Naive thymus-derived CD8-positive, alpha-beta T cell (primary cell): ENCODE results near the gene PGLYRP4. TPM values are rescaled to one million over a fixed set of nuclear protein-coding genes. Genes with fewer than 3 reads are reported as not detected.
"Not testable (repeated sequence)": the region's sequence is repeated elsewhere in the genome, so short reads cannot be mapped to it uniquely, and the experiment has no call there.

Experiments used
- ATAC-seq, 2 donors: fragments of 150-1000 bp; cut with Tn5 transposase in 1 of 2; sonication (Bioruptor Pico), chemical (Tn5 transposase) in 1 of 2; 1 replicate in 1 of 2; 2 replicates in 1 of 2; pipeline ENCODE4 v1.10.0; 2021; ENCODE audit warnings: mild to moderate bottlenecking in 2 of 2, moderate library complexity in 2 of 2
- POLR2A ChIA-PET: fragments of 350-600 bp; sonication (Branson Sonifier 250); formaldehyde crosslinking; loops from one replicate; lab custom pipeline; 2021; ENCODE audit warnings: antibody characterized with exemption; lab: Charles Lee
- DNase-seq, 10 donors: peaks; one replicate each; pipeline versions ENCODE4 v3.0.0 to v3.0.0-alpha.2; 2020 to 2022
- H3K27ac Mint-ChIP-seq, 10 donors: one replicate each; pipeline ENCODE4 v1.8.0; 2020 to 2022; ENCODE audit warnings: mild to moderate bottlenecking in 10 of 10, mixed read lengths in 10 of 10, moderate library complexity in 4 of 10, inconsistent platforms in 1 of 10
- H3K27me3 Mint-ChIP-seq, 5 donors: one replicate each; pipeline ENCODE4 v1.8.0; 2021 to 2022; ENCODE audit warnings: mixed read lengths in 5 of 5
- H3K36me3 Mint-ChIP-seq, 3 donors: one replicate each; pipeline ENCODE4 v1.8.0; 2020 to 2022; ENCODE audit warnings: mixed read lengths in 3 of 3, mild to moderate bottlenecking in 2 of 3, inconsistent platforms in 1 of 3
- H3K4me1 Mint-ChIP-seq, 4 donors: one replicate each; pipeline ENCODE4 v1.8.0; 2021 to 2022; ENCODE audit warnings: mixed read lengths in 4 of 4
- H3K4me3 Mint-ChIP-seq, 10 donors: one replicate each; pipeline ENCODE4 v1.8.0; 2020 to 2022; ENCODE audit warnings: mild to moderate bottlenecking in 10 of 10, mixed read lengths in 10 of 10, moderate library complexity in 6 of 10, inconsistent platforms in 1 of 10
- H3K9me3 Mint-ChIP-seq, 9 donors: one replicate each; pipeline ENCODE4 v1.8.0; 2020 to 2022; ENCODE audit warnings: mixed read lengths in 9 of 9, mild to moderate bottlenecking in 3 of 9, inconsistent platforms in 1 of 9, moderate library complexity in 1 of 9
- polyA plus RNA-seq, 3 donors: library from polyadenylated mRNA; unstranded; fragments of 300-500 nt; fragmentation: Illumina TruSeq; gene quantifications; one replicate each; pipeline ENCODE4 v1.2.3, GENCODE V29; 2021
- total RNA-seq, 8 experiments: library from RNA in 2 of 8; stranded (reverse) in 2 of 8; gene quantifications; one replicate each; pipeline ENCODE4 v1.2.3 and lab custom pipeline; 2021 to 2026

Gene PGLYRP4
- total and polyA plus RNA-seq, 5 experiments from 2014 or later: not detected

- H3K27me3 Mint-ChIP-seq: peaks cover 0 to 30% (median 22%) of the 10 kb centered on the region in 5 donors
These were observed 1.0 kb upstream of the PGLYRP4 start for GRCh38 chr1:153349363-153350320.

GRCh38 chr1:153347856-153348255 lies 785 bp downstream of the PGLYRP4 start:
- no peak for ATAC-seq
- H3K36me3 Mint-ChIP-seq: no peaks in the 10 kb centered on the region
- DNase-seq: no peak
- H3K4me3 Mint-ChIP-seq: no peak overlapping the region
- peaks cover 0 to 38% (median 33%) of the 10 kb centered on the region in 5 donors for H3K27me3 Mint-ChIP-seq
- no peaks in the 10 kb centered on the region for H3K9me3 Mint-ChIP-seq
- peaks cover 26 to 39% (median 33%) of the 10 kb centered on the region in 4 donors for H3K4me1 Mint-ChIP-seq
- POLR2A ChIA-PET: no interaction called here
- peak overlapping the region in 1 of 10 donors; percentile 50 for H3K27ac Mint-ChIP-seq

More at GRCh38 chr1:153349363-153350320, 1.0 kb upstream of the PGLYRP4 start:
- DNase-seq (no peak), ATAC-seq (no peak)
- peaks cover 16 to 23% (median 21%) of the 10 kb centered on the region in 4 donors for H3K4me1 Mint-ChIP-seq
- no peak overlapping the region for H3K4me3 Mint-ChIP-seq
- POLR2A ChIA-PET: no interaction called here
- no peaks in the 10 kb centered on the region for H3K36me3 Mint-ChIP-seq
- H3K27ac Mint-ChIP-seq: no peak overlapping the region
- no peaks in the 10 kb centered on the region for H3K9me3 Mint-ChIP-seq

GRCh38 chr1:153347049-153347448 lies 1.6 kb downstream of the PGLYRP4 start:
- H3K36me3 Mint-ChIP-seq, POLR2A ChIA-PET, H3K27ac Mint-ChIP-seq, ATAC-seq, DNase-seq, H3K9me3 Mint-ChIP-seq: not testable (repeated sequence)
- peak overlapping the region in 1 of 10 donors; percentile 59 for H3K4me3 Mint-ChIP-seq
- H3K4me1 Mint-ChIP-seq: peaks cover 27 to 39% (median 33%) of the 10 kb centered on the region in 4 donors
- H3K27me3 Mint-ChIP-seq: peaks cover 5 to 47% (median 38%) of the 10 kb centered on the region in 5 donors

- DNase-seq: no peak
- peak in 1 of 2 donors; percentile 44 for ATAC-seq
- POLR2A ChIA-PET: no interaction called here
- peak overlapping the region in 3 of 10 donors; percentile 33 to 55 (median 38) for H3K27ac Mint-ChIP-seq
- peaks cover 27 to 39% (median 33%) of the 10 kb centered on the region in 4 donors for H3K4me1 Mint-ChIP-seq
- H3K27me3 Mint-ChIP-seq: peaks cover 5 to 48% (median 37%) of the 10 kb centered on the region in 5 donors
- H3K4me3 Mint-ChIP-seq: peak overlapping the region; percentile 20 to 78 (median 60)
- H3K36me3 Mint-ChIP-seq: no peaks in the 10 kb centered on the region
- no peaks in the 10 kb centered on the region for H3K9me3 Mint-ChIP-seq
These were observed 2.4 kb downstream of the PGLYRP4 start for GRCh38 chr1:153346077-153346723.

GRCh38 chr1:153345187-153346076 lies 3.2 kb downstream of the PGLYRP4 start:
- peak overlapping the region; percentile 20 to 78 (median 60) for H3K4me3 Mint-ChIP-seq
- peak overlapping the region in 3 of 10 donors; percentile 4 to 75 (median 23) for H3K27ac Mint-ChIP-seq
- H3K9me3 Mint-ChIP-seq: no peaks in the 10 kb centered on the region
- peaks cover 30 to 45% (median 37%) of the 10 kb centered on the region in 4 donors for H3K4me1 Mint-ChIP-seq
- no peaks in the 10 kb centered on the region for H3K36me3 Mint-ChIP-seq
- POLR2A ChIA-PET: no interaction called here
- DNase-seq (peak in 1 of 10 donors; percentile 37), ATAC-seq (peak; percentile 53 to 79)
- peaks cover 5 to 48% (median 35%) of the 10 kb centered on the region in 5 donors for H3K27me3 Mint-ChIP-seq

GRCh38 chr1:153344718-153345025 lies 4.0 kb downstream of the PGLYRP4 start:
- Mint-ChIP-seq H3K27ac (peak overlapping the region in 3 of 10 donors; percentile 37 to 72 (median 67)), H3K36me3 (no peaks in the 10 kb centered on the region), H3K9me3 (no peaks in the 10 kb centered on the region), H3K4me3 (peak overlapping the region in 8 of 10 donors; percentile 3 to 69 (median 52)), H3K27me3 (peaks cover 5 to 43% (median 35%) of the 10 kb centered on the region in 5 donors), H3K4me1 (peaks cover 30 to 50% (median 44%) of the 10 kb centered on the region in 4 donors)
- DNase-seq (no peak), ATAC-seq (no peak)
- POLR2A ChIA-PET: no interaction called here

- ATAC-seq: no peak
- Mint-ChIP-seq H3K4me3 (peak overlapping the region in 7 of 10 donors; percentile 3 to 69 (median 55)), H3K36me3 (no peaks in the 10 kb centered on the region), H3K27me3 (peaks cover 5 to 37% (median 29%) of the 10 kb centered on the region in 5 donors), H3K4me1 (peaks cover 32 to 56% (median 50%) of the 10 kb centered on the region in 4 donors), H3K27ac (peak overlapping the region in 2 of 10 donors; percentile 37 to 67), H3K9me3 (no peaks in the 10 kb centered on the region)
- DNase-seq: no peak
- POLR2A ChIA-PET: no interaction called here
These were observed 4.6 kb downstream of the PGLYRP4 start for GRCh38 chr1:153343811-153344717.

GRCh38 chr1:153343040-153343681 lies 5.5 kb downstream of the PGLYRP4 start:
- peaks cover 38 to 65% (median 52%) of the 10 kb centered on the region in 4 donors for H3K4me1 Mint-ChIP-seq
- peak overlapping the region in 2 of 10 donors; percentile 7 to 67 for H3K27ac Mint-ChIP-seq
- ATAC-seq: no peak
- POLR2A ChIA-PET: no interaction called here
- H3K9me3 Mint-ChIP-seq: no peaks in the 10 kb centered on the region
- H3K4me3 Mint-ChIP-seq: peak overlapping the region in 1 of 10 donors; percentile 24
- no peaks in the 10 kb centered on the region for H3K36me3 Mint-ChIP-seq
- DNase-seq: no peak
- peaks cover 5 to 32% (median 24%) of the 10 kb centered on the region in 5 donors for H3K27me3 Mint-ChIP-seq

GRCh38 chr1:153342178-153342577 lies 6.5 kb downstream of the PGLYRP4 start:
- Mint-ChIP-seq H3K9me3 (no peaks in the 10 kb centered on the region), H3K4me3 (no peak overlapping the region), H3K27ac (peak overlapping the region in 2 of 10 donors; percentile 14 to 55), H3K36me3 (no peaks in the 10 kb centered on the region), H3K4me1 (peaks cover 39 to 66% (median 52%) of the 10 kb centered on the region in 4 donors), H3K27me3 (peaks cover 5 to 29% (median 21%) of the 10 kb centered on the region in 5 donors)
- POLR2A ChIA-PET: no interaction called here
- ATAC-seq (no peak), DNase-seq (no peak)

GRCh38 chr1:153341431-153341934 lies 7.2 kb downstream of the PGLYRP4 start:
- Mint-ChIP-seq H3K36me3 (no peaks in the 10 kb centered on the region), H3K27ac (no peak overlapping the region), H3K4me1 (peaks cover 38 to 61% (median 49%) of the 10 kb centered on the region in 4 donors), H3K9me3 (no peaks in the 10 kb centered on the region), H3K27me3 (peaks cover 5 to 29% (median 21%) of the 10 kb centered on the region in 5 donors), H3K4me3 (no peak overlapping the region)
- ATAC-seq: no peak
- no peak for DNase-seq
- POLR2A ChIA-PET: no interaction called here
